Stomach (tissue), 9 donors: ENCODE data around the gene ARPP21. TPM values are rescaled to one million over a fixed set of nuclear protein-coding genes. Genes with fewer than 3 reads are reported as not detected.
"Not testable (repeated sequence)": the region's sequence is repeated elsewhere in the genome, so short reads cannot be mapped to it uniquely, and the experiment has no call there.

ENCODE experiments used
- DNase-seq, 2 donors: peaks; one replicate each; pipeline versions ENCODE4 v3.0.0 to v3.0.0-alpha.2; 2013 to 2019
- H3K27ac ChIP-seq, 5 donors: fragments of 200-600 bp in 4 of 5; sonication (generic) in 4 of 5; one replicate each; pipeline ENCODE4 v1.5.1; 2013 to 2019; ENCODE audit warnings: mild to moderate bottlenecking in 1 of 5, moderate library complexity in 1 of 5
- H3K27me3 ChIP-seq, 3 donors: fragments of 200-600 bp; sonication (generic); one replicate each; pipeline ENCODE4 v1.5.1; 2017 to 2019; ENCODE audit warnings: mixed run types in 1 of 3
- H3K36me3 ChIP-seq, 4 donors: fragments of 200-600 bp; sonication (generic); 1 replicate in 3 of 4; 2 replicates in 1 of 4; pipeline ENCODE4 v1.5.1; 2016 to 2019
- H3K4me1 ChIP-seq, 4 donors: fragments of 200-600 bp; sonication (generic); one replicate each; pipeline ENCODE4 v1.5.1; 2016 to 2019
- H3K4me3 ChIP-seq, 4 donors: fragments of 200-600 bp; sonication (generic) in 3 of 4; one replicate each; pipeline ENCODE4 v1.5.1; 2016 to 2019; ENCODE audit warnings: mild to moderate bottlenecking in 1 of 4
- H3K9me3 ChIP-seq, 4 donors: fragments of 200-600 bp; sonication (generic); one replicate each; pipeline ENCODE4 v1.5.1; 2016 to 2019
- CTCF ChIP-seq, 7 experiments: fragments of 450-650 bp in 4 of 7; fragments of 200-600 bp in 3 of 7; sonication (generic) in 3 of 7; IDR thresholded peaks; one replicate each; pipeline ENCODE4 v1.5.1; 2016 to 2019; ENCODE audit warnings: antibody characterized with exemption in 7 of 7, control low read depth in 2 of 7, mild to moderate bottlenecking in 1 of 7
- EP300 ChIP-seq: sonication (generic); formaldehyde crosslinking; IDR thresholded peaks from one replicate; pipeline ENCODE4 v1.6.1; 2017; ENCODE audit warnings: antibody characterized with exemption
- POLR2A ChIP-seq, 4 donors: fragments of 450-650 bp; IDR thresholded peaks; one replicate each; pipeline ENCODE4 v1.6.1; 2016; ENCODE audit warnings: antibody characterized with exemption in 4 of 4, control low read depth in 2 of 4, mild to moderate bottlenecking in 1 of 4, moderate library complexity in 1 of 4
- POLR2AphosphoS5 ChIP-seq, 3 donors: sonication (generic); formaldehyde crosslinking; IDR thresholded peaks; one replicate each; pipeline ENCODE4 v1.6.1; 2016; ENCODE audit warnings: antibody characterized with exemption in 3 of 3
- whole genome bisulfite sequencing, 5 donors: extraction: QIAGEN DNeasy Blood & Tissue Kit in 3 of 5; methylation state at CpG; one replicate each; pipeline versions ENCODE4 v1.1.5 to v1.1.7; 2013 to 2018; 5-methylcytosine and 5-hydroxymethylcytosine counted together
- intact Hi-C: fragments of 100-400 bp; cut with DNase I; formaldehyde crosslinking; loops from one replicate; pipeline ENCODE4 v1.15.1; 2023; ENCODE audit warnings: low total_unique reads
- polyA plus RNA-seq, 3 donors: library from polyadenylated mRNA; stranded (reverse); fragments of 200-250 nt; gene quantifications; one replicate each; pipeline ENCODE4 v1.2.3, GENCODE V29; 2013
- total RNA-seq, 5 donors: library from RNA; depleted of rRNA; stranded (reverse); fragments of >200 nt; gene quantifications; one replicate each; pipeline versions ENCODE4 v1.1.0 to v1.2.3, GENCODE V29; 2014 to 2016
- donor health status: healthy with polysubstance abuse.
- donor health status: Bipolar disorder and iron deficiency.
- donor health status: healthy.

The ARPP21 gene
- total and polyA plus RNA-seq, 8 donors: 0.13 to 5.0 TPM; not detected in 6

- no peaks in the 10 kb centered on the region for H3K27me3 ChIP-seq
- no peak overlapping the region for H3K27ac ChIP-seq
- TF ChIP-seq POLR2A (IDR thresholded peaks at IDR 0.05) (no peak), CTCF (IDR thresholded peaks at IDR 0.05) (no peak), POLR2AphosphoS5 (IDR thresholded peaks at IDR 0.05) (no peak), EP300 (no peak)
- intact Hi-C loops: no loop called here
- 51 to 72% (median 61%) methylated on average over 3 of the region's 3 CpGs for WGBS, 5 donors
- H3K4me1 ChIP-seq: no peaks in the 10 kb centered on the region
- no peaks in the 10 kb centered on the region for H3K9me3 ChIP-seq
- no peak overlapping the region for H3K4me3 ChIP-seq
- DNase-seq: no peak
- no peaks in the 10 kb centered on the region for H3K36me3 ChIP-seq
These were observed 23.0 kb upstream of the ARPP21 start for GRCh38 chr3:35616346-35616745.

- no peak for DNase-seq
- Histone ChIP-seq H3K27ac (no peak overlapping the region), H3K4me3 (no peak overlapping the region), H3K27me3 (no peaks in the 10 kb centered on the region), H3K9me3 (no peaks in the 10 kb centered on the region), H3K36me3 (no peaks in the 10 kb centered on the region), H3K4me1 (no peaks in the 10 kb centered on the region)
- TF ChIP-seq EP300: no peak
- no peak for TF ChIP-seq POLR2A (IDR thresholded peaks at IDR 0.05)
- TF ChIP-seq POLR2AphosphoS5 (IDR thresholded peaks at IDR 0.05): no peak
- WGBS, 5 donors: 88 to 96% (median 91%) methylated on average over 1 of the region's 1 CpG
- intact Hi-C loops: no loop called here
These were observed 22.0 kb upstream of the ARPP21 start for GRCh38 chr3:35617370-35617769.

- H3K27ac ChIP-seq, H3K9me3 ChIP-seq, DNase-seq, H3K4me1 ChIP-seq, H3K27me3 ChIP-seq, H3K36me3 ChIP-seq, H3K4me3 ChIP-seq, intact Hi-C loops: not testable (repeated sequence)
- 76 to 87% (median 81%) methylated on average over 2 of the region's 2 CpGs for WGBS, 5 donors
These were observed 19.1 kb upstream of the ARPP21 start for GRCh38 chr3:35620238-35620637.

GRCh38 chr3:35624698-35625097 is 14.6 kb upstream of the ARPP21 start:
- H3K4me3 ChIP-seq: no peak overlapping the region
- no peaks in the 10 kb centered on the region for H3K9me3 ChIP-seq
- H3K36me3 ChIP-seq: no peaks in the 10 kb centered on the region
- no peaks in the 10 kb centered on the region for H3K4me1 ChIP-seq
- WGBS, 5 donors: 52 to 77% (median 62%) methylated on average over 2 of the region's 2 CpGs
- DNase-seq: no peak
- intact Hi-C loops: no loop called here
- H3K27ac ChIP-seq: no peak overlapping the region
- no peaks in the 10 kb centered on the region for H3K27me3 ChIP-seq
- no peak for TF ChIP-seq CTCF (IDR thresholded peaks at IDR 0.05)
- no peak for TF ChIP-seq POLR2A (IDR thresholded peaks at IDR 0.05)
- TF ChIP-seq POLR2AphosphoS5 (IDR thresholded peaks at IDR 0.05): no peak
- no peak for TF ChIP-seq EP300

- DNase-seq: no peak
- Histone ChIP-seq H3K9me3 (no peaks in the 10 kb centered on the region), H3K27me3 (peaks cover 0 to 5% (median 0%) of the 10 kb centered on the region in 3 donors), H3K36me3 (no peaks in the 10 kb centered on the region), H3K27ac (no peak overlapping the region), H3K4me3 (no peak overlapping the region), H3K4me1 (no peaks in the 10 kb centered on the region)
- 27 to 47% (median 36%) methylated on average over 4 of the region's 4 CpGs for WGBS, 5 donors
- intact Hi-C loops: no loop called here
- TF ChIP-seq POLR2AphosphoS5 (IDR thresholded peaks at IDR 0.05) (no peak), CTCF (IDR thresholded peaks at IDR 0.05) (no peak), EP300 (no peak)
These were observed 5.8 kb upstream of the ARPP21 start for GRCh38 chr3:35633332-35634124.
